ENCODE results near the gene ADRB1.

Gene ADRB1

GRCh38 chr10:114026189-114027040 is 17.3 kb upstream of the ADRB1 start:
- DNase-seq (ENCODE audit: low read depth): no peak

- DNase-seq (ENCODE audit: low read depth): no peak
Observed at GRCh38 chr10:114027041-114027394, 16.6 kb upstream of the ADRB1 start.

- DNase-seq (ENCODE audit: low read depth): no peak
Observed at GRCh38 chr10:114027951-114028350, 15.7 kb upstream of the ADRB1 start.

GRCh38 chr10:114028425-114028824 is 15.2 kb upstream of the ADRB1 start:
- DNase-seq (ENCODE audit: low read depth): no peak

GRCh38 chr10:114029655-114030054 is 14.0 kb upstream of the ADRB1 start:
- DNase-seq (ENCODE audit: low read depth): no peak

GRCh38 chr10:114030140-114030539 is 13.5 kb upstream of the ADRB1 start:
- no peak for DNase-seq (ENCODE audit: low read depth)

GRCh38 chr10:114031073-114031972 is 12.3 kb upstream of the ADRB1 start:
- DNase-seq (ENCODE audit: low read depth): no peak

- DNase-seq (ENCODE audit: low read depth): no peak
Observed at GRCh38 chr10:114033566-114033965, 10.1 kb upstream of the ADRB1 start.

- DNase-seq (ENCODE audit: low read depth): no peak
Observed at GRCh38 chr10:114034923-114035645, 8.6 kb upstream of the ADRB1 start.

GRCh38 chr10:114035791-114036190 is 7.9 kb upstream of the ADRB1 start:
- no peak for DNase-seq (ENCODE audit: low read depth)

GRCh38 chr10:114038819-114039218 is 4.8 kb upstream of the ADRB1 start:
- DNase-seq (ENCODE audit: low read depth): no peak

- DNase-seq (ENCODE audit: low read depth): no peak
Observed at GRCh38 chr10:114041166-114041565, 2.5 kb upstream of the ADRB1 start.

- DNase-seq (ENCODE audit: low read depth): peak; percentile 13
Observed at GRCh38 chr10:114042895-114043531, 653 bp upstream of the ADRB1 start.

GRCh38 chr10:114044247-114045135 is 825 bp downstream of the ADRB1 start:
- no peak for DNase-seq (ENCODE audit: low read depth)

- DNase-seq (ENCODE audit: low read depth): peak; percentile 8
Observed at GRCh38 chr10:114045136-114046086, 1.7 kb downstream of the ADRB1 start.

GRCh38 chr10:114046087-114046458 is 2.4 kb downstream of the ADRB1 start:
- DNase-seq (ENCODE audit: low read depth): no peak

- no peak for DNase-seq (ENCODE audit: low read depth)
Observed at GRCh38 chr10:114048472-114048871, 4.8 kb downstream of the ADRB1 start.

- DNase-seq (ENCODE audit: low read depth): no peak
Observed at GRCh38 chr10:114051714-114052113, 8.0 kb downstream of the ADRB1 start.

GRCh38 chr10:114052255-114052654 is 8.6 kb downstream of the ADRB1 start:
- no peak for DNase-seq (ENCODE audit: low read depth)

- DNase-seq (ENCODE audit: low read depth): no peak
Observed at GRCh38 chr10:114053946-114054345, 10.3 kb downstream of the ADRB1 start.

All from activated T-cell treated with anti-CD3 and anti-CD28 coated beads for 48 hours (primary cell).